Lower leg skin (tissue), 4 donors: ENCODE results near the gene GRK1. TPM values are rescaled to one million over a fixed set of nuclear protein-coding genes. Genes with fewer than 3 reads are reported as not detected.

Experiments
- DNase-seq, 2 donors: peaks; one replicate each; pipeline ENCODE4 v3.0.0-alpha.2; 2019; ENCODE audit warnings: low spot score in 2 of 2
- H3K4me3 ChIP-seq: fragments of 200-600 bp; sonication (generic); 2 replicates; pipeline ENCODE4 v1.5.1; 2017; ENCODE audit warnings: mild to moderate bottlenecking, low read depth; ENCODE audit not compliant: poor library complexity, severe bottlenecking
- CTCF ChIP-seq, 3 donors: fragments of 450-650 bp; IDR thresholded peaks; one replicate each; pipeline ENCODE4 v1.5.1; 2016; ENCODE audit warnings: antibody characterized with exemption in 3 of 3, mild to moderate bottlenecking in 3 of 3, moderate library complexity in 2 of 3
- POLR2A ChIP-seq, 2 donors: fragments of 450-650 bp; IDR thresholded peaks; one replicate each; pipeline ENCODE4 v1.6.1; 2016 to 2017; ENCODE audit warnings: antibody characterized with exemption in 2 of 2, mild to moderate bottlenecking in 1 of 2, moderate library complexity in 1 of 2
- WGBS, 2 donors: methylation state at CpG; one replicate each; pipeline ENCODE4 v1.1.5; 2018; 5-methylcytosine and 5-hydroxymethylcytosine counted together
- intact Hi-C: fragments of 100-400 bp; cut with DNase I; formaldehyde crosslinking; loops from one replicate; pipeline ENCODE4 v1.15.0; 2023; ENCODE audit warnings: low total_unique reads
- total RNA-seq, 4 donors: library from RNA; depleted of rRNA; stranded (reverse); fragments of >200 nt; gene quantifications; one replicate each; pipeline ENCODE4 v1.1.0, GENCODE V29; 2016

The GRK1 gene
- total RNA-seq, 4 donors from 2014 or later: not detected

- intact Hi-C loops: no loop called here
- no peak overlapping the region for H3K4me3 ChIP-seq
- 73 to 84% methylated on average over 22 of the region's 32 CpGs for WGBS, 2 donors
- TF ChIP-seq POLR2A (IDR thresholded peaks at IDR 0.05) (no peak), CTCF (IDR thresholded peaks at IDR 0.05) (no peak)
- no peak for DNase-seq
These were observed 64.5 kb downstream of the GRK1 start for GRCh38 chr13:113731192-113732175.

GRCh38 chr13:113732176-113732960 lies 65.3 kb downstream of the GRK1 start:
- 73 to 77% methylated on average over 27 of the region's 29 CpGs for WGBS, 2 donors
- intact Hi-C loops: no loop called here
- no peak for TF ChIP-seq CTCF (IDR thresholded peaks at IDR 0.05)
- TF ChIP-seq POLR2A (IDR thresholded peaks at IDR 0.05): no peak
- DNase-seq: no peak
- no peak overlapping the region for H3K4me3 ChIP-seq

- TF ChIP-seq CTCF (IDR thresholded peaks at IDR 0.05) (no peak), POLR2A (IDR thresholded peaks at IDR 0.05) (no peak)
- no peak for DNase-seq
- intact Hi-C loops: no loop called here
- 84 to 88% methylated on average over 52 to 55 of the region's 55 CpGs for WGBS, 2 donors
- H3K4me3 ChIP-seq: no peak overlapping the region
These were observed 66.2 kb downstream of the GRK1 start for GRCh38 chr13:113732961-113733950.

- no peak for TF ChIP-seq POLR2A (IDR thresholded peaks at IDR 0.05)
- no peak for DNase-seq
- 73 to 81% methylated on average over 26 of the region's 26 CpGs for WGBS, 2 donors
- intact Hi-C loops: no loop called here
- no peak overlapping the region for H3K4me3 ChIP-seq
These were observed 67.2 kb downstream of the GRK1 start for GRCh38 chr13:113734099-113734825.

GRCh38 chr13:113734826-113735125 lies 67.8 kb downstream of the GRK1 start:
- DNase-seq: no peak
- intact Hi-C loops: no loop called here
- TF ChIP-seq POLR2A (IDR thresholded peaks at IDR 0.05) (no peak), CTCF (IDR thresholded peaks at IDR 0.05) (no peak)
- no peak overlapping the region for H3K4me3 ChIP-seq
- 66 to 75% methylated on average over 8 of the region's 8 CpGs for WGBS, 2 donors
